HEK293 (cell line): ENCODE results near the gene POLG2.

Source experiments
- CTCF ChIA-PET: fragments of 350-600 bp; formaldehyde crosslinking; extraction: SDS; loops from one replicate; lab custom pipeline; 2021; ENCODE audit warnings: antibody characterized with exemption; lab: Yijun Ruan, JAX
- POLR2A ChIA-PET: fragments of 300-600 bp; formaldehyde crosslinking; extraction: SDS; loops from one replicate; lab custom pipeline; 2020; ENCODE audit warnings: antibody characterized with exemption, inconsistent platforms; lab: Yijun Ruan, JAX
- H3K27ac ChIP-seq: fragments of 200-500 bp; sonication (Bioruptor generic); 2 replicates; pipeline ENCODE4 v1.5.1; 2014; ENCODE audit warnings: low read depth, low read length, control low read depth, inconsistent platforms; ENCODE audit errors: extremely low read depth
- H3K36me3 ChIP-seq, 2 experiments: fragments of 200-500 bp in 1 of 2; sonication (Bioruptor generic) in 1 of 2; 1 replicate in 1 of 2; 2 replicates in 1 of 2; pipeline ENCODE4 v1.5.1; 2014 to 2017; ENCODE audit warnings: inconsistent platforms in 2 of 2, low read length in 2 of 2; ENCODE audit not compliant: control insufficient read depth in 2 of 2, insufficient read depth in 1 of 2
- H3K4me1 ChIP-seq: fragments of 200-500 bp; sonication (Bioruptor generic); 2 replicates; pipeline ENCODE4 v1.5.1; 2014; ENCODE audit warnings: mild to moderate bottlenecking, low read length, inconsistent platforms; ENCODE audit not compliant: control insufficient read depth, insufficient read depth
- H3K4me3 ChIP-seq: 2 replicates; pipeline ENCODE4 v1.5.1; 2011; ENCODE audit warnings: low read depth, mild to moderate bottlenecking, control low read depth, low read length, moderate library complexity
- H3K9me3 ChIP-seq: fragments of 200-500 bp; sonication (Bioruptor generic); 2 replicates; pipeline ENCODE4 v1.5.1; 2014; ENCODE audit warnings: low read depth, low read length, inconsistent platforms; ENCODE audit not compliant: control insufficient read depth, insufficient read depth
- EGR2 ChIP-seq: fragments of 450-650 bp; formaldehyde crosslinking; IDR thresholded peaks from 2 replicates; pipeline ENCODE4 v1.5.1; 2016; ENCODE audit warnings: low read depth, missing biosample characterization, missing genetic modification characterization
- GLI2 ChIP-seq: fragments of 450-650 bp; formaldehyde crosslinking; IDR thresholded peaks from 2 replicates; pipeline ENCODE4; 2017; ENCODE audit warnings: missing biosample characterization, missing genetic modification characterization, low read depth, borderline replicate concordance
- GLIS1 ChIP-seq: fragments of 450-650 bp; formaldehyde crosslinking; IDR thresholded peaks from 2 replicates; pipeline ENCODE4 v1.5.1; 2016; ENCODE audit warnings: missing biosample characterization, missing genetic modification characterization
- HOXA7 ChIP-seq: sonication (generic); formaldehyde crosslinking; IDR thresholded peaks from 2 replicates; pipeline ENCODE4 v1.8.1; 2022; ENCODE audit warnings: missing genetic modification reagents, borderline replicate concordance
- HOXC10 ChIP-seq: sonication (generic); formaldehyde crosslinking; IDR thresholded peaks from 2 replicates; pipeline ENCODE4 v1.8.1; 2023; ENCODE audit warnings: mild to moderate bottlenecking, missing genetic modification reagents
- KLF1 ChIP-seq: fragments of 450-650 bp; formaldehyde crosslinking; IDR thresholded peaks from 2 replicates; pipeline ENCODE4 v1.5.1; 2016; ENCODE audit warnings: missing biosample characterization, missing genetic modification characterization
- KLF10 ChIP-seq: fragments of 450-650 bp; IDR thresholded peaks from 2 replicates; pipeline ENCODE4 v1.5.1; 2018; ENCODE audit warnings: missing biosample characterization, mild to moderate bottlenecking, missing genetic modification characterization
- KLF8 ChIP-seq: fragments of 450-650 bp; formaldehyde crosslinking; IDR thresholded peaks from 2 replicates; pipeline ENCODE4 v1.5.1; 2016; ENCODE audit warnings: missing biosample characterization, missing genetic modification characterization
- OVOL3 ChIP-seq: fragments of 450-650 bp; formaldehyde crosslinking; IDR thresholded peaks from 2 replicates; pipeline ENCODE4 v1.5.1; 2016; ENCODE audit warnings: missing biosample characterization, missing genetic modification characterization
- PRDM1 ChIP-seq: fragments of 450-650 bp; formaldehyde crosslinking; IDR thresholded peaks from 2 replicates; pipeline ENCODE4; 2016; ENCODE audit warnings: missing biosample characterization, missing genetic modification characterization
- PRDM4 ChIP-seq: fragments of 450-650 bp; formaldehyde crosslinking; IDR thresholded peaks from 2 replicates; pipeline ENCODE4 v1.5.1; 2017; ENCODE audit warnings: missing biosample characterization, missing genetic modification characterization
- ZBTB44 ChIP-seq: fragments of 450-650 bp; IDR thresholded peaks from 2 replicates; pipeline ENCODE4 v1.5.1; 2018; ENCODE audit warnings: missing biosample characterization, mild to moderate bottlenecking, missing genetic modification characterization
- ZBTB6 ChIP-seq: fragments of 450-650 bp; formaldehyde crosslinking; IDR thresholded peaks from 2 replicates; pipeline ENCODE4 v1.5.1; 2017; ENCODE audit warnings: missing biosample characterization, missing genetic modification characterization
- ZFHX2 ChIP-seq: fragments of 450-650 bp; formaldehyde crosslinking; conservative IDR thresholded peaks from 2 replicates; pipeline ENCODE4 v1.5.1; 2016; ENCODE audit warnings: missing biosample characterization, missing genetic modification characterization
- ZFP37 ChIP-seq: fragments of 450-650 bp; formaldehyde crosslinking; IDR thresholded peaks from 2 replicates; pipeline ENCODE4 v1.5.1; 2016; ENCODE audit warnings: missing biosample characterization, missing genetic modification characterization
- ZNF140 ChIP-seq: fragments of 450-650 bp; formaldehyde crosslinking; IDR thresholded peaks from 2 replicates; pipeline ENCODE4 v1.5.1; 2016; ENCODE audit warnings: missing biosample characterization, missing genetic modification characterization
- ZNF148 ChIP-seq: fragments of 450-650 bp; formaldehyde crosslinking; IDR thresholded peaks from 2 replicates; pipeline ENCODE4 v1.5.0; 2017; ENCODE audit warnings: missing biosample characterization, missing genetic modification characterization, borderline replicate concordance
- ZNF202 ChIP-seq: fragments of 450-650 bp; formaldehyde crosslinking; IDR thresholded peaks from 2 replicates; pipeline ENCODE4 v1.5.1; 2016; ENCODE audit warnings: missing biosample characterization, missing genetic modification characterization, borderline replicate concordance
- ZNF239 ChIP-seq: fragments of 450-650 bp; formaldehyde crosslinking; IDR thresholded peaks from 2 replicates; pipeline ENCODE4 v1.5.1; 2016; ENCODE audit warnings: missing biosample characterization, missing genetic modification characterization
- ZNF335 ChIP-seq: fragments of 450-650 bp; formaldehyde crosslinking; conservative IDR thresholded peaks from 2 replicates; pipeline ENCODE4 v1.5.1; 2016; ENCODE audit warnings: missing biosample characterization, missing genetic modification characterization
- ZNF473 ChIP-seq: fragments of 450-650 bp; formaldehyde crosslinking; IDR thresholded peaks from 2 replicates; pipeline ENCODE4 v1.5.1; 2017; ENCODE audit warnings: missing biosample characterization, missing genetic modification characterization
- ZNF510 ChIP-seq: fragments of 450-650 bp; formaldehyde crosslinking; IDR thresholded peaks from 2 replicates; pipeline ENCODE4 v1.5.1; 2018; ENCODE audit warnings: mild to moderate bottlenecking, missing genetic modification characterization, missing biosample characterization; ENCODE audit not compliant: insufficient replicate concordance
- ZNF514 ChIP-seq: fragments of 450-650 bp; formaldehyde crosslinking; IDR thresholded peaks from 2 replicates; pipeline ENCODE4 v1.5.1; 2016; ENCODE audit warnings: missing biosample characterization, missing genetic modification characterization
- ZNF555 ChIP-seq: fragments of 450-650 bp; formaldehyde crosslinking; conservative IDR thresholded peaks from 2 replicates; pipeline ENCODE4 v1.5.1; 2017; ENCODE audit warnings: missing biosample characterization, mild to moderate bottlenecking, missing genetic modification characterization, inconsistent platforms
- ZNF600 ChIP-seq: fragments of 450-650 bp; formaldehyde crosslinking; IDR thresholded peaks from 2 replicates; pipeline ENCODE4 v1.5.1; 2016; ENCODE audit warnings: missing biosample characterization, missing genetic modification characterization
- ZNF654 ChIP-seq: fragments of 450-650 bp; formaldehyde crosslinking; IDR thresholded peaks from 2 replicates; pipeline ENCODE4 v1.5.1; 2016; ENCODE audit warnings: low read depth, missing biosample characterization, missing genetic modification characterization
- ZNF658 ChIP-seq: fragments of 450-650 bp; formaldehyde crosslinking; IDR thresholded peaks from 2 replicates; pipeline ENCODE4; 2016; ENCODE audit warnings: missing biosample characterization, missing genetic modification characterization
- ZXDB ChIP-seq: fragments of 450-650 bp; formaldehyde crosslinking; IDR thresholded peaks from 2 replicates; pipeline ENCODE4 v1.5.1; 2016; ENCODE audit warnings: missing biosample characterization, missing genetic modification characterization

Gene POLG2

GRCh38 chr17:64540118-64540776 is 43.4 kb upstream of the POLG2 start:
- Histone ChIP-seq H3K4me3 (no peak overlapping the region), H3K27ac (no peak overlapping the region), H3K4me1 (no peaks in the 10 kb centered on the region), H3K36me3 (peaks cover 38 to 83% of the 10 kb centered on the region in 2 experiments), H3K9me3 (no peaks in the 10 kb centered on the region)
- POLR2A ChIA-PET = interaction anchor here (1.0 to 1.4 kb wide), 2 partner anchors 19 to 43 kb away, joined by 3 to 4 read pairs; partner anchors contain the start of gene POLG2
- CTCF ChIA-PET = interaction anchor here (0.6 to 0.7 kb wide), 2 partner anchors 120 to 609 kb away, joined by 4 to 5 read pairs; no protein-coding TSS in a partner anchor
- no peak for TF ChIP-seq ZFP37 (tag by site-specific recombination)
- no peak for TF ChIP-seq HOXA7
- no peak for TF ChIP-seq GLI2 (tag by site-specific recombination)
- TF ChIP-seq PRDM1 (tag by site-specific recombination) = no peak
- TF ChIP-seq ZXDB (tag by site-specific recombination) = no peak
- TF ChIP-seq ZNF148 (tag by site-specific recombination) = no peak
- no peak for TF ChIP-seq ZBTB44 (tag by site-specific recombination)
- no peak for TF ChIP-seq ZNF473 (tag by site-specific recombination)
- TF ChIP-seq EGR2 (tag by site-specific recombination) = no peak
- TF ChIP-seq ZNF510 = no peak

GRCh38 chr17:64538508-64539130 is 41.8 kb upstream of the POLG2 start:
- CTCF ChIA-PET = interaction anchor here (0.5 to 1.4 kb wide), 2 partner anchors 118 to 198 kb away, joined by 4 read pairs; no protein-coding TSS in a partner anchor
- Histone ChIP-seq H3K27ac (no peak overlapping the region), H3K4me3 (no peak overlapping the region), H3K4me1 (no peaks in the 10 kb centered on the region), H3K36me3 (peaks cover 41 to 85% of the 10 kb centered on the region in 2 experiments), H3K9me3 (no peaks in the 10 kb centered on the region)
- POLR2A ChIA-PET = interaction anchor here (0.7 to 1.4 kb wide), 3 partner anchors 33 to 111 kb away, joined by 3 to 4 read pairs (median 3); partner anchors contain the start of gene POLG2
- no peak for TF ChIP-seq KLF8 (tag by site-specific recombination)
- TF ChIP-seq ZNF514 = no peak
- TF ChIP-seq PRDM4 (tag by site-specific recombination) = no peak
- no peak for TF ChIP-seq ZNF654 (tag by site-specific recombination)
- TF ChIP-seq ZNF140 (tag by site-specific recombination) = no peak
- no peak for TF ChIP-seq ZNF239 (tag by site-specific recombination)
- TF ChIP-seq ZNF335 (tag by site-specific recombination) = no peak
- TF ChIP-seq KLF10 (tag by site-specific recombination) = no peak
- TF ChIP-seq ZNF600 = no peak
- TF ChIP-seq ZNF555 (tag by site-specific recombination) = no peak
- no peak for TF ChIP-seq ZBTB6 (tag by site-specific recombination)
- TF ChIP-seq KLF1 (tag by site-specific recombination) = no peak
- no peak for TF ChIP-seq ZNF202 (tag by site-specific recombination)
- TF ChIP-seq ZFHX2 (tag by site-specific recombination) = no peak
- no peak for TF ChIP-seq GLIS1 (tag by site-specific recombination)
- no peak for TF ChIP-seq ZNF658
- TF ChIP-seq OVOL3 (tag by site-specific recombination) = no peak
- TF ChIP-seq HOXC10 (CRISPR knock-in tag) = no peak
